ENCODE results near the gene TBC1D22A. TPM values are rescaled to one million over a fixed set of nuclear protein-coding genes. Genes with fewer than 3 reads are reported as not detected.

The TBC1D22A gene
- total and polyA plus RNA-seq, 4 donors, result 4.1 to 12.4 (median 8.4) TPM

- no peak for TF ChIP-seq REST (IDR thresholded peaks at IDR 0.05)
- TF ChIP-seq FOXA1 (IDR thresholded peaks at IDR 0.05), result no peak
Measured at GRCh38 chr22:46769706-46770105, 7.3 kb downstream of the TBC1D22A start (continued).

DNA sequence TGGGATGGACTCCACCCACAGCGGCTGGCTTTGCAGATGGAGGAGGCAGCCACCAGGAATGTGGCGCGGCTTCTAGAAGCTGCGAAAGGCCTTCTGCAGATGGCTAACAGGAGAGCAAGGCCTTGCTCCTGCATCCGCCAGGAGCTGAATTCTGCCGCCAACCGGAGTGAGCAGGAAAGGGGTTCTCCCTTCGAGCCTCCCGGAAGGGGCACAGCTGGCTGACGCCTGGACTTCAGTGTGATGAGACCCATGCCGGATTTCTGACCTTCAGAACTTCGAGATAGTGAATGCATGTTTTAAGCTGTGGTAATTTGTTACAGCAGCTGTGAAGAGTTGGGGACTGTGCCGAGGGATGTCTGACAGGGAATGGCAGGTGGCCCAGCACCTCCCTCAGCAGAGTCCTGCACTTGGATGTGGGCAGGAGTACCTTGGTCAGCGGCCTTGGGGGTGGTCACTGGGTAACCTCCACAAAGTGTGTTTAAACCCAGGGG, 7.7 kb downstream of the TBC1D22A start:
- no peak for DNase-seq (ENCODE audit: low spot score)
- peak overlapping the region; percentile 65 to 72 for H3K27ac ChIP-seq (ENCODE audit: low read depth in 1 of 2, low read length in 2 of 2)
- H3K4me3 ChIP-seq (ENCODE audit: low read depth in 1 of 3, low read length in 3 of 3), result no peak overlapping the region
- H3K9ac ChIP-seq (ENCODE audit: low read depth in 1 of 2, low read length in 2 of 2), result no peak overlapping the region
- TF ChIP-seq HNF4A (conservative IDR thresholded peaks at IDR 0.05) (no peak), FOXA2 (IDR thresholded peaks at IDR 0.05) (no peak), SP1 (IDR thresholded peaks at IDR 0.05) (no peak)
- no peaks in the 10 kb centered on the region for H3K9me3 ChIP-seq (ENCODE audit: control insufficient read depth in 4 of 4, low read length in 3 of 4)
- WGBS, result 77% methylated on average over 14 of the region's 14 CpGs
- no peaks in the 10 kb centered on the region for H3K36me3 ChIP-seq (ENCODE audit: control insufficient read depth in 4 of 4, insufficient read depth in 3 of 4, low read depth in 1 of 4, low read length in 3 of 4)
- H3K4me1 ChIP-seq (ENCODE audit: control insufficient read depth in 4 of 4, insufficient read depth in 4 of 4, low read length in 3 of 4), result peaks cover 0 to 25% (median 7%) of the 10 kb centered on the region in 4 donors
- H3K27me3 ChIP-seq (ENCODE audit: control insufficient read depth in 4 of 4, insufficient read depth in 4 of 4, low read length in 3 of 4), result no peaks in the 10 kb centered on the region

DNA sequence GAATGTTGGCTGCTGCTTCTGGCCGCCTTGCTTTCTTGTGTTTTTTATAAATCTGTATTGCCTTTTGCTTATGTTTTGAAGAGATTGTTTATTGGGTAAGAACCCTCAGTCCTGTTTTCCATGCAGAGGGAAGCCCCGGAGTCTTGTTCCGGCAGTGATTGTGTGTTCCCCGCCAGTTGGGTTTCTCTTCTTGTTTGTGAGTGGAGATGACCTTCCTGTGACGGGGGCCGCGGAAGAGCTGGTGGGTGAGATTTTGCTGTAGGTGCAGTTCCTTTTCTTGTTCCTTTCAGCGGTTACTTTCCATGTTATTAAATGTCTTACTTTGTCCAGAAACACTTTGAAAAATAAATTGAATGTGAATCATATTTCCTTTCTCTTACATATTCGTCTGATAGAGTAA, 8.3 kb downstream of the TBC1D22A start:
- Histone ChIP-seq H3K9me3 (ENCODE audit: control insufficient read depth in 4 of 4, low read length in 3 of 4) (no peaks in the 10 kb centered on the region), H3K4me3 (ENCODE audit: low read depth in 1 of 3, low read length in 3 of 3) (no peak overlapping the region), H3K36me3 (ENCODE audit: control insufficient read depth in 4 of 4, insufficient read depth in 3 of 4, low read depth in 1 of 4, low read length in 3 of 4) (no peaks in the 10 kb centered on the region), H3K27me3 (ENCODE audit: control insufficient read depth in 4 of 4, insufficient read depth in 4 of 4, low read length in 3 of 4) (no peaks in the 10 kb centered on the region), H3K4me1 (ENCODE audit: control insufficient read depth in 4 of 4, insufficient read depth in 4 of 4, low read length in 3 of 4) (peaks cover 2 to 30% (median 8%) of the 10 kb centered on the region in 4 donors), H3K27ac (ENCODE audit: low read depth in 1 of 2, low read length in 2 of 2) (peak overlapping the region; percentile 65 to 72), H3K9ac (ENCODE audit: low read depth in 1 of 2, low read length in 2 of 2) (no peak overlapping the region)
- 70% methylated on average over 9 of the region's 9 CpGs for WGBS
- no peak for DNase-seq (ENCODE audit: low spot score)
- TF ChIP-seq GABPA (IDR thresholded peaks at IDR 0.05 in 1 of 2, conservative IDR thresholded peaks at IDR 0.05 in 1 of 2), result no peak
- TF ChIP-seq RAD21 (IDR thresholded peaks at IDR 0.05), result no peak
- peak; percentile 63 for TF ChIP-seq NR2F2 (IDR thresholded peaks at IDR 0.05)
- TF ChIP-seq ZBTB33 (IDR thresholded peaks at IDR 0.05), result no peak

GRCh38 chr22:46773076-46773475, 10.6 kb downstream of the TBC1D22A start:
- TF ChIP-seq RAD21 (IDR thresholded peaks at IDR 0.05) (no peak), SP1 (IDR thresholded peaks at IDR 0.05) (no peak), TAF1 (conservative IDR thresholded peaks at IDR 0.05) (no peak), FOXA1 (IDR thresholded peaks at IDR 0.05) (no peak), ZBTB33 (IDR thresholded peaks at IDR 0.05) (no peak), MAX (IDR thresholded peaks at IDR 0.05) (no peak)
- TF ChIP-seq, protein P1, sequence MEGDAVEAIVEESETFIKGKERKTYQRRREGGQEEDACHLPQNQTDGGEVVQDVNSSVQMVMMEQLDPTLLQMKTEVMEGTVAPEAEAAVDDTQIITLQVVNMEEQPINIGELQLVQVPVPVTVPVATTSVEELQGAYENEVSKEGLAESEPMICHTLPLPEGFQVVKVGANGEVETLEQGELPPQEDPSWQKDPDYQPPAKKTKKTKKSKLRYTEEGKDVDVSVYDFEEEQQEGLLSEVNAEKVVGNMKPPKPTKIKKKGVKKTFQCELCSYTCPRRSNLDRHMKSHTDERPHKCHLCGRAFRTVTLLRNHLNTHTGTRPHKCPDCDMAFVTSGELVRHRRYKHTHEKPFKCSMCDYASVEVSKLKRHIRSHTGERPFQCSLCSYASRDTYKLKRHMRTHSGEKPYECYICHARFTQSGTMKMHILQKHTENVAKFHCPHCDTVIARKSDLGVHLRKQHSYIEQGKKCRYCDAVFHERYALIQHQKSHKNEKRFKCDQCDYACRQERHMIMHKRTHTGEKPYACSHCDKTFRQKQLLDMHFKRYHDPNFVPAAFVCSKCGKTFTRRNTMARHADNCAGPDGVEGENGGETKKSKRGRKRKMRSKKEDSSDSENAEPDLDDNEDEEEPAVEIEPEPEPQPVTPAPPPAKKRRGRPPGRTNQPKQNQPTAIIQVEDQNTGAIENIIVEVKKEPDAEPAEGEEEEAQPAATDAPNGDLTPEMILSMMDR (IDR thresholded peaks at IDR 0.05; ENCODE audit: low read depth, low read length, missing input control), result no peak
- no peaks in the 10 kb centered on the region for H3K9me3 ChIP-seq (ENCODE audit: control insufficient read depth in 4 of 4, low read length in 3 of 4)
- H3K27ac ChIP-seq (ENCODE audit: low read depth in 1 of 2, low read length in 2 of 2), result peak overlapping the region in 1 of 2 donors; percentile 70
- no peak for DNase-seq (ENCODE audit: low spot score)
- H3K9ac ChIP-seq (ENCODE audit: low read depth in 1 of 2, low read length in 2 of 2), result no peak overlapping the region
- peaks cover 9 to 43% (median 19%) of the 10 kb centered on the region in 4 donors for H3K4me1 ChIP-seq (ENCODE audit: control insufficient read depth in 4 of 4, insufficient read depth in 4 of 4, low read length in 3 of 4)
- no peaks in the 10 kb centered on the region for H3K36me3 ChIP-seq (ENCODE audit: control insufficient read depth in 4 of 4, insufficient read depth in 3 of 4, low read depth in 1 of 4, low read length in 3 of 4)
- H3K27me3 ChIP-seq (ENCODE audit: control insufficient read depth in 4 of 4, insufficient read depth in 4 of 4, low read length in 3 of 4), result no peaks in the 10 kb centered on the region
- H3K4me3 ChIP-seq (ENCODE audit: low read depth in 1 of 3, low read length in 3 of 3), result no peak overlapping the region
- WGBS, result 87% methylated on average over 10 of the region's 10 CpGs
